VCaP (cell line): ENCODE data around the gene MAPK10.
"Not testable (repeated sequence)": the region's sequence is repeated elsewhere in the genome, so short reads cannot be mapped to it uniquely, and the experiment has no call there.

Experiments used
- H3K27ac ChIP-seq: fragments of 450-650 bp; 2 replicates; pipeline ENCODE4 v1.5.1; 2017
- CTCF ChIP-seq: fragments of 450-650 bp; conservative IDR thresholded peaks from 2 replicates; pipeline ENCODE4 v1.5.1; 2017; ENCODE audit warnings: mild to moderate bottlenecking, moderate library complexity

The MAPK10 gene

GRCh38 chr4:86033171-86033570 lies 326.7 kb downstream of the MAPK10 start:
- no peak for TF ChIP-seq CTCF
- no peak overlapping the region for H3K27ac ChIP-seq

GRCh38 chr4:86032476-86033022 lies 327.3 kb downstream of the MAPK10 start:
- no peak for TF ChIP-seq CTCF
- H3K27ac ChIP-seq = no peak overlapping the region

GRCh38 chr4:86031927-86032326 lies 327.9 kb downstream of the MAPK10 start:
- TF ChIP-seq CTCF = no peak
- no peak overlapping the region for H3K27ac ChIP-seq

GRCh38 chr4:86026720-86027119 lies 333.1 kb downstream of the MAPK10 start:
- TF ChIP-seq CTCF = no peak

GRCh38 chr4:86021671-86022070 lies 338.2 kb downstream of the MAPK10 start:
- H3K27ac ChIP-seq = not testable (repeated sequence)

More at GRCh38 chr4:86026720-86027119, 333.1 kb downstream of the MAPK10 start:
- no peak overlapping the region for H3K27ac ChIP-seq

- no peak for TF ChIP-seq CTCF
- H3K27ac ChIP-seq = no peak overlapping the region
These were observed 339.9 kb downstream of the MAPK10 start for GRCh38 chr4:86019906-86020305.

GRCh38 chr4:86019362-86019761 lies 340.5 kb downstream of the MAPK10 start:
- no peak for TF ChIP-seq CTCF
- H3K27ac ChIP-seq = no peak overlapping the region

GRCh38 chr4:86015412-86016350 lies 344.2 kb downstream of the MAPK10 start:
- TF ChIP-seq CTCF = no peak
- peak overlapping the region; percentile 25 for H3K27ac ChIP-seq
